Mucosa of descending colon (tissue), 3 donors: Measurements from ENCODE around the gene TTC5. TPM values are rescaled to one million over a fixed set of nuclear protein-coding genes. Genes with fewer than 3 reads are reported as not detected.

Source experiments
- ATAC-seq: fragments of 200-7000 bp; cut with Tn5 transposase; one replicate; pipeline ENCODE4 v1.9.1; 2020; ENCODE audit warnings: mild to moderate bottlenecking, moderate library complexity
- DNase-seq, 3 donors: peaks; one replicate each; pipeline ENCODE4 v3.0.0-alpha.2; 2020
- H3K36me3 ChIP-seq: fragments of 200-600 bp; one replicate; pipeline ENCODE4 v1.8.0; 2021; ENCODE audit warnings: low read depth, mild to moderate bottlenecking
- H3K4me1 ChIP-seq: fragments of 200-600 bp; one replicate; pipeline ENCODE4 v1.8.0; 2021; ENCODE audit warnings: low read depth, mild to moderate bottlenecking
- H3K4me3 ChIP-seq: fragments of 200-600 bp; one replicate; pipeline ENCODE4 v1.8.0; 2021; ENCODE audit warnings: mild to moderate bottlenecking
- H3K9me3 ChIP-seq: fragments of 200-600 bp; one replicate; pipeline ENCODE4 v1.8.0; 2021; ENCODE audit warnings: mild to moderate bottlenecking
- CTCF ChIP-seq: fragments of 200-600 bp; IDR thresholded peaks from one replicate; pipeline ENCODE4 v1.8.0; 2022; ENCODE audit warnings: antibody characterized with exemption, mild to moderate bottlenecking
- intact Hi-C, 2 donors: fragments of 100-400 bp; cut with DNase I in 1 of 2; cut with micrococcal nuclease in 1 of 2; formaldehyde crosslinking; loops; one replicate each; pipeline versions ENCODE4 v1.11.0 to v1.11.1; 2022; cut with DNase I, micrococcal nuclease
- long read RNA-seq, 2 donors: library from polyadenylated mRNA; unstranded; transcript quantifications; one replicate each; pipeline ENCODE4 v2.0.0, GENCODE V29; 2019 to 2021
- total RNA-seq, 3 donors: library from RNA; stranded (reverse); fragmentation: NEBNext Ultra II Directional in 2 of 3; extraction: Animal tissue kit (Norgen Biotek cat#: 25700) in 2 of 3; gene quantifications; one replicate each; pipeline versions ENCODE4 v1.2.1 to v1.2.4, GENCODE V29; 2021 to 2023
- donor health status: DM: no; HTN: no; CAD: no; lungs with moderate emphysema.
- donor health status: DM: no; HTN: no; CAD: no.
- donor health status: DM: no; HTN: yes; CAD: no.

Gene TTC5
- 10 to 100 TPM; 11.8 to 17.0 (median 13.2) TPM for total RNA-seq
- long read RNA-seq, donor 1, full-length matches to known transcripts = 21 of 24 reads
- long read RNA-seq, donor 1, partial matches to known transcripts = 1 of 24 reads
- long read RNA-seq, donor 1, other reads (novel, unspliced or antisense) = 2 of 24 reads
- long read RNA-seq, donor 2, full-length matches to known transcripts = 7 of 9 reads
- long read RNA-seq, donor 2, partial matches to known transcripts = 0 of 9 reads
- long read RNA-seq, donor 2, other reads (novel, unspliced or antisense) = 2 of 9 reads

DNA sequence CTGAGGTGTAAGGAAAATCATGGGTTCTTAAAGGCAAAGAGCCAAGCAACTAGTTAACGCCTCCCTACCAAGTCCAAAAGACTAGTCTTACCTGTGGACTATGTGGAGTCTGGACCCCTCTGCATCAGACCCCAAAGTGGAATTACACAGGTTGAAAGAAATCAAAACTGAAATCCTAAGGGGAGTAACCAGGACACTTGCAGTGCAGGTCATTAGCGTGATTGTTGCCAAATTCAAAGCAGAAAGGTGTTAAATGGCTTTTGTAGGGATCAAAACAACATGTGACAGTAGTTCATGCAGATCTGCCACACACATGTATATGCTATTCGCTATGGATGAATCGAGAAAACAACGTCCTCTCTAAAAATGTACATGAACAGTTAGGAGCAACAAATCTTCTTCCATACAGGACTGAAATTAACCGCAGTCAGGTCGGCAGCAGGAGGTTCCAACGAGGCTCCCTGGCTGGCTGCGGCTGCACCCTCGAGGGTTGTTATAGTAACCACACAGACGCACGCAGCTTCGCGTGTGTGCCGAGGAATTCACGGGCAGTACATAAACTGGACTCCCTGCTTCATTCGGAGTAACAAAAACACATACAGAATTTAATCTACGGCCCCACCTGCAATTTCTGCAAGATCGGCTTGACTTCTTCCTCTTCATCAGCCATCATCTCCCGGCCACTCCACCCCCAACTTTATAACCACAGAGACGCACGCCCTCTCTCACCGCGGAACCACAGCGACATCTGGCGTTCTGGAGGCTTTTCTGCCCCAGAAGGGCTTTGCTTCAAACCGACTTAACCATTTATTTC, at the start of gene TTC5:
TTC5 (minus strand) TSS at position 687 of the 814 bp plus-strand sequence; CDS start at position 673, 14 bp downstream.
- intact Hi-C loops = no loop called here
- DNase-seq = peak; percentile 84 to 93 (median 91)
- ATAC-seq = peak; percentile 100
- H3K9me3 ChIP-seq = no peaks in the 10 kb centered on the region
- no peaks in the 10 kb centered on the region for H3K36me3 ChIP-seq
- H3K4me1 ChIP-seq = no peaks in the 10 kb centered on the region
- peak; percentile 73 for TF ChIP-seq CTCF
- H3K4me3 ChIP-seq = peak within 1 kb of the TSS; percentile 47

DNA sequence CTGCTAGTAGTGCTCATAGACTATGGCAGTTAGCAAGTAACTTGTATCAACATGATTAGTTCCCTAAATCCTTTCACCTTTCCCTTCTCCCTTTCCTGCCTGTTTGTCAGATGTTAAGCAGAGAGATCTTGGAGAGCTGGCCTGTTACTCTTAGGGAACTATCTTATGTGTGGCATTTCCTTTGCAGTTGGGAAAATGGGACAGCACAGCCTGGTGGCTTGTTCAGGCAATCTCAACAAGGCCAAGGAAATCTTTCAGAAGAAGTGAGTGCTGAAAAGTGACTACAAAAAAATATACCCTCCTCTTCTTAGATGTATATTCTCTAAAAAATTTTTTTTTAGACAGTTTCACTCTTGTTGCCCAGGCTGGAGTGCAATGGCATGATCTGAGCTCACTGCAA, 45.1 kb upstream of the TTC5 start:
- ATAC-seq (no peak), DNase-seq (no peak)
- H3K4me3 ChIP-seq = no peak overlapping the region
- TF ChIP-seq CTCF = no peak
- no peaks in the 10 kb centered on the region for H3K9me3 ChIP-seq
- H3K4me1 ChIP-seq = no peaks in the 10 kb centered on the region
- H3K36me3 ChIP-seq = no peaks in the 10 kb centered on the region
- intact Hi-C loops = loop anchor here in 1 of 2 donors (10.0 kb wide), 1 partner anchor 54 kb away; no protein-coding TSS in a partner anchor

GRCh38 chr14:20350282-20350681, 44.5 kb upstream of the TTC5 start:
- ATAC-seq = no peak
- Histone ChIP-seq H3K9me3 (no peaks in the 10 kb centered on the region), H3K36me3 (no peaks in the 10 kb centered on the region), H3K4me3 (no peak overlapping the region), H3K4me1 (no peaks in the 10 kb centered on the region)
- DNase-seq = no peak
- intact Hi-C loops = loop anchor here in 1 of 2 donors (10.0 kb wide), 1 partner anchor 55 kb away; no protein-coding TSS in a partner anchor
- TF ChIP-seq CTCF = no peak

GRCh38 chr14:20347747-20348146, 42.0 kb upstream of the TTC5 start:
- Histone ChIP-seq H3K36me3 (no peaks in the 10 kb centered on the region), H3K9me3 (no peaks in the 10 kb centered on the region), H3K4me3 (no peak overlapping the region), H3K4me1 (peaks cover 3% of the 10 kb centered on the region)
- TF ChIP-seq CTCF = no peak
- DNase-seq (no peak), ATAC-seq (no peak)
- intact Hi-C loops = no loop called here

- no peak for TF ChIP-seq CTCF
- H3K4me3 ChIP-seq = no peak overlapping the region
- intact Hi-C loops = no loop called here
These were observed 41.0 kb upstream of the TTC5 start for GRCh38 chr14:20346713-20347112.

More at GRCh38 chr14:20346713-20347112, 41.0 kb upstream of the TTC5 start:
- no peaks in the 10 kb centered on the region for H3K36me3 ChIP-seq
- peaks cover 3% of the 10 kb centered on the region for H3K4me1 ChIP-seq
- no peaks in the 10 kb centered on the region for H3K9me3 ChIP-seq
- no peak for ATAC-seq
- no peak for DNase-seq
